ENCODE data around the gene CANT1.

- TF ChIP-seq CTCF (IDR thresholded peaks at IDR 0.05; ENCODE audit: low read depth, low read length, missing input control): no peak
- TF ChIP-seq MAX (IDR thresholded peaks at IDR 0.05): no peak
- TF ChIP-seq ATF3 (IDR thresholded peaks at IDR 0.05): no peak
- no peak for TF ChIP-seq JUND (IDR thresholded peaks at IDR 0.05)
Measured at GRCh38 chr17:79017546-79018369, 8.2 kb upstream of the CANT1 start.

All from liver (tissue), 3 donors.